Liver (tissue), 9 donors: ENCODE measurements around the gene POLR2C. TPM values are rescaled to one million over a fixed set of nuclear protein-coding genes. Genes with fewer than 3 reads are reported as not detected.

Experiments
- DNase-seq: peaks from one replicate; pipeline ENCODE4 v3.0.0-alpha.2; 2017; ENCODE audit warnings: low spot score
- H3K27ac ChIP-seq, 2 donors: one replicate each; pipeline ENCODE4 v1.7.0; 2013; ENCODE audit warnings: inconsistent platforms in 2 of 2, low read length in 2 of 2, control low read depth in 1 of 2, low read depth in 1 of 2, mild to moderate bottlenecking in 1 of 2
- H3K27me3 ChIP-seq, 4 donors: one replicate each; pipeline versions ENCODE4 v1.6.1 to v1.7.0; 2013; ENCODE audit warnings: low read length in 3 of 4, inconsistent platforms in 1 of 4, mild to moderate bottlenecking in 1 of 4, moderate library complexity in 1 of 4; ENCODE audit not compliant: control insufficient read depth in 4 of 4, insufficient read depth in 4 of 4
- H3K36me3 ChIP-seq, 4 donors: one replicate each; pipeline versions ENCODE4 v1.6.1 to v1.7.0; 2013; ENCODE audit warnings: low read length in 3 of 4, mild to moderate bottlenecking in 3 of 4, low read depth in 1 of 4, moderate library complexity in 1 of 4; ENCODE audit not compliant: control insufficient read depth in 4 of 4, insufficient read depth in 3 of 4
- H3K4me1 ChIP-seq, 4 donors: one replicate each; pipeline versions ENCODE4 v1.6.1 to v1.7.0; 2013; ENCODE audit warnings: low read length in 3 of 4, mild to moderate bottlenecking in 3 of 4, moderate library complexity in 1 of 4; ENCODE audit not compliant: control insufficient read depth in 4 of 4, insufficient read depth in 4 of 4
- H3K4me3 ChIP-seq, 3 donors: one replicate each; pipeline versions ENCODE4 v1.6.1 to v1.7.0; 2013; ENCODE audit warnings: low read length in 3 of 3, control low read depth in 1 of 3, low read depth in 1 of 3, mild to moderate bottlenecking in 1 of 3
- H3K9ac ChIP-seq, 2 donors: one replicate each; pipeline ENCODE4 v1.7.0; 2013; ENCODE audit warnings: low read length in 2 of 2, mild to moderate bottlenecking in 2 of 2, moderate library complexity in 2 of 2, control low read depth in 1 of 2, low read depth in 1 of 2
- H3K9me3 ChIP-seq, 4 donors: one replicate each; pipeline versions ENCODE4 v1.6.1 to v1.7.0; 2013; ENCODE audit warnings: low read length in 3 of 4; ENCODE audit not compliant: control insufficient read depth in 4 of 4
- EGR1 ChIP-seq, 2 donors: IDR thresholded peaks; 2 replicates each; pipeline ENCODE4 v1.6.1; 2016 to 2018; ENCODE audit warnings: antibody characterized with exemption in 2 of 2, low read depth in 2 of 2
- FOXA1 ChIP-seq: IDR thresholded peaks from 2 replicates; pipeline ENCODE4 v1.6.1; 2016; ENCODE audit warnings: antibody characterized with exemption
- FOXA2 ChIP-seq: IDR thresholded peaks from 2 replicates; pipeline ENCODE4 v1.6.1; 2016; ENCODE audit warnings: antibody characterized with exemption
- GABPA ChIP-seq, 2 donors: IDR thresholded peaks in 1 of 2; conservative IDR thresholded peaks in 1 of 2; 2 replicates each; pipeline ENCODE4 v1.6.1; 2016; ENCODE audit warnings: antibody characterized with exemption in 2 of 2, mild to moderate bottlenecking in 1 of 2, moderate library complexity in 1 of 2
- HNF4G ChIP-seq: IDR thresholded peaks from 2 replicates; pipeline ENCODE4 v1.6.1; 2016; ENCODE audit warnings: antibody characterized with exemption
- JUND ChIP-seq, 2 donors: IDR thresholded peaks; 2 replicates each; pipeline ENCODE4 v1.6.1; 2016; ENCODE audit warnings: antibody characterized with exemption in 2 of 2
- NR2F2 ChIP-seq: IDR thresholded peaks from 2 replicates; pipeline ENCODE4 v1.6.1; 2016; ENCODE audit warnings: antibody characterized with exemption
- RAD21 ChIP-seq, 2 donors: IDR thresholded peaks; 2 replicates each; pipeline ENCODE4 v1.6.1; 2016; ENCODE audit warnings: antibody characterized with exemption in 2 of 2, mild to moderate bottlenecking in 2 of 2
- TAF1 ChIP-seq: conservative IDR thresholded peaks from 2 replicates; pipeline ENCODE4 v1.6.1; 2016; ENCODE audit warnings: antibody characterized with exemption, mild to moderate bottlenecking
- YY1 ChIP-seq: IDR thresholded peaks from 2 replicates; pipeline ENCODE4 v1.6.1; 2016; ENCODE audit warnings: antibody characterized with exemption, mild to moderate bottlenecking
- WGBS: extraction: QIAGEN DNeasy Blood & Tissue Kit; methylation state at CpG from one replicate; pipeline ENCODE4 v1.1.7; 2013; 5-methylcytosine and 5-hydroxymethylcytosine counted together
- polyA plus RNA-seq, 2 donors: library from polyadenylated mRNA; stranded (reverse) in 1 of 2; unstranded in 1 of 2; fragments of 200-250 nt in 1 of 2; fragments of >200 nt in 1 of 2; fragmentation: Nextera tagmentation in 1 of 2; extraction: Ambion mirVana in 1 of 2; gene quantifications; one replicate each; pipeline versions ENCODE4 v1.2.1 to v1.2.3, GENCODE V29; 2013 to 2015
- total RNA-seq, 2 donors: library from RNA; depleted of rRNA; stranded (reverse); fragments of >200 nt; gene quantifications; one replicate each; pipeline ENCODE4 v1.2.3, GENCODE V29; 2014
- TF ChIP-seq, protein P1 (sequence below): IDR thresholded peaks from 2 replicates; pipeline ENCODE4 v1.6.1; 2016; ENCODE audit warnings: antibody characterized with exemption
- TF ChIP-seq, protein P2 (sequence below): IDR thresholded peaks from 2 replicates; pipeline ENCODE4 v1.6.1; 2016; ENCODE audit warnings: antibody characterized with exemption, mild to moderate bottlenecking
- TF ChIP-seq, protein P3 (sequence below): IDR thresholded peaks from 2 replicates; pipeline ENCODE4 v1.6.1; 2016; ENCODE audit warnings: antibody characterized with exemption
- TF ChIP-seq, protein P4 (sequence below): IDR thresholded peaks from 2 replicates; pipeline ENCODE4 v1.6.1; 2016; ENCODE audit warnings: antibody characterized with exemption
- donor health status: healthy.
- donor health status: healthy.
- donor health status: healthy.
- donor health status: healthy.
- donor health status: healthy.

Gene POLR2C
- total and polyA plus RNA-seq, 4 donors = 25.4 to 68.0 (median 51.3) TPM

DNA sequence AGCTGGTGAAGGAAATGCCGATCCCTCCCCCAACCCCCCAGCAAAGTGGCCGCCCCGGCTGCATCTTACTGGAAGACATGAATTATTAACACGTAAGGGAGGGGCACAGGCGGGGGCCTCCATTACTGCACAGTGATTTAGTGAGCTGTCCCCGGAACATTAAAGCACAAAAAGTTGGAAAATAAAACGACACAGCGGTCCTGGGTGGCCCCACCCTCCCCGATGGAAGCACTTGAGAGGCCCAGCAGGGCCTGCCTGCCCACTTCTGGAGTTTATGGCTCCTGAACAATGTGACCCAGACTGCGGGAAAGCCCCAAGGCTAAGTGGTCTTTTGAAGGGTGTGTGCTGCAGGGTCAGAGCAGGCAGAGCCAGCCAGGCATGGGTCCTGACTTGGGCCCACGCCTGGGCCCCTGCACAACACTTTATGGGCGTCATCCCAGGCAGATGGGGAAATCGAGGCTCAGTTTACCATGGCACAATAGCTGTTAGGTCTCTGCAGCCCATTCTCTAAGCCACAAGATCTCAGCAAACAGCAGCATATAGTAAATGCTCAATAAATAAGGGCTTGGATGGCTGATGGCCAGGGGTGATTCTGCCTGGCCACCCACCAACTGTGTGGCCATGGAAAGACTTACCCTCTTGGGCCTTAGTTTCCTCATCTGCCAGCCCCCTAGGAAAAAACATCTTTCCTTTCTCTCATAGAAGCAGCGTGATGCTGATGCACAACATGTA, 51.1 kb downstream of the POLR2C start (continued):
- TF ChIP-seq, protein P1, sequence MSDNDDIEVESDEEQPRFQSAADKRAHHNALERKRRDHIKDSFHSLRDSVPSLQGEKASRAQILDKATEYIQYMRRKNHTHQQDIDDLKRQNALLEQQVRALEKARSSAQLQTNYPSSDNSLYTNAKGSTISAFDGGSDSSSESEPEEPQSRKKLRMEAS = no peak
- no peak for TF ChIP-seq YY1

DNA sequence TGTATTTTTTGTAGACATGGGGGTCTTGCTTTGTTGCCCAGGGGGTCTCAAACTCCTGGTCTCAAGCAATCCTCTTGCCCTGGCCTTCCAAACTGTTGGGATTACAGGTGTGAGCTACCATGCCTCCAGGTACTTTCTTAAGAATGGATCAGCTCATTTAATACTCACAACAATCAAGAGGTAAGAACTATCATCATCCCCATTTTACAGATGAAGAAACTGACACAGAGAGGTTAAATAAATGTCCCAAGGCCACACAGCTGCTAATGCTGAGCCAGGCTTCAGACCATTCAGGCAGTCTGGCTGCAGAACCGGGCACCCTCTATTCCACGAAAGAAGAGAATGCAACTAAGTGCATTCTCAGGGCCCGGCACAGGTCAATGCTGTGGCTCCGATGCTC, 51.9 kb downstream of the POLR2C start:
- TF ChIP-seq HNF4G (no peak), TAF1 (no peak), JUND (IDR thresholded peaks at IDR 0.05) (no peak), FOXA2 (no peak), FOXA1 (no peak), EGR1 (IDR thresholded peaks at IDR 0.05; ENCODE audit: low read depth in 2 of 2) (no peak), RAD21 (IDR thresholded peaks at IDR 0.05) (no peak), NR2F2 (no peak), GABPA (IDR thresholded peaks at IDR 0.05 in 1 of 2, conservative IDR thresholded peaks at IDR 0.05 in 1 of 2) (no peak)
- TF ChIP-seq, protein P2, sequence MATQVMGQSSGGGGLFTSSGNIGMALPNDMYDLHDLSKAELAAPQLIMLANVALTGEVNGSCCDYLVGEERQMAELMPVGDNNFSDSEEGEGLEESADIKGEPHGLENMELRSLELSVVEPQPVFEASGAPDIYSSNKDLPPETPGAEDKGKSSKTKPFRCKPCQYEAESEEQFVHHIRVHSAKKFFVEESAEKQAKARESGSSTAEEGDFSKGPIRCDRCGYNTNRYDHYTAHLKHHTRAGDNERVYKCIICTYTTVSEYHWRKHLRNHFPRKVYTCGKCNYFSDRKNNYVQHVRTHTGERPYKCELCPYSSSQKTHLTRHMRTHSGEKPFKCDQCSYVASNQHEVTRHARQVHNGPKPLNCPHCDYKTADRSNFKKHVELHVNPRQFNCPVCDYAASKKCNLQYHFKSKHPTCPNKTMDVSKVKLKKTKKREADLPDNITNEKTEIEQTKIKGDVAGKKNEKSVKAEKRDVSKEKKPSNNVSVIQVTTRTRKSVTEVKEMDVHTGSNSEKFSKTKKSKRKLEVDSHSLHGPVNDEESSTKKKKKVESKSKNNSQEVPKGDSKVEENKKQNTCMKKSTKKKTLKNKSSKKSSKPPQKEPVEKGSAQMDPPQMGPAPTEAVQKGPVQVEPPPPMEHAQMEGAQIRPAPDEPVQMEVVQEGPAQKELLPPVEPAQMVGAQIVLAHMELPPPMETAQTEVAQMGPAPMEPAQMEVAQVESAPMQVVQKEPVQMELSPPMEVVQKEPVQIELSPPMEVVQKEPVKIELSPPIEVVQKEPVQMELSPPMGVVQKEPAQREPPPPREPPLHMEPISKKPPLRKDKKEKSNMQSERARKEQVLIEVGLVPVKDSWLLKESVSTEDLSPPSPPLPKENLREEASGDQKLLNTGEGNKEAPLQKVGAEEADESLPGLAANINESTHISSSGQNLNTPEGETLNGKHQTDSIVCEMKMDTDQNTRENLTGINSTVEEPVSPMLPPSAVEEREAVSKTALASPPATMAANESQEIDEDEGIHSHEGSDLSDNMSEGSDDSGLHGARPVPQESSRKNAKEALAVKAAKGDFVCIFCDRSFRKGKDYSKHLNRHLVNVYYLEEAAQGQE = no peak
- TF ChIP-seq, protein P1 = no peak
- TF ChIP-seq, protein P3, sequence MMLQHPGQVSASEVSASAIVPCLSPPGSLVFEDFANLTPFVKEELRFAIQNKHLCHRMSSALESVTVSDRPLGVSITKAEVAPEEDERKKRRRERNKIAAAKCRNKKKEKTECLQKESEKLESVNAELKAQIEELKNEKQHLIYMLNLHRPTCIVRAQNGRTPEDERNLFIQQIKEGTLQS = no peak
- TF ChIP-seq, protein P4, sequence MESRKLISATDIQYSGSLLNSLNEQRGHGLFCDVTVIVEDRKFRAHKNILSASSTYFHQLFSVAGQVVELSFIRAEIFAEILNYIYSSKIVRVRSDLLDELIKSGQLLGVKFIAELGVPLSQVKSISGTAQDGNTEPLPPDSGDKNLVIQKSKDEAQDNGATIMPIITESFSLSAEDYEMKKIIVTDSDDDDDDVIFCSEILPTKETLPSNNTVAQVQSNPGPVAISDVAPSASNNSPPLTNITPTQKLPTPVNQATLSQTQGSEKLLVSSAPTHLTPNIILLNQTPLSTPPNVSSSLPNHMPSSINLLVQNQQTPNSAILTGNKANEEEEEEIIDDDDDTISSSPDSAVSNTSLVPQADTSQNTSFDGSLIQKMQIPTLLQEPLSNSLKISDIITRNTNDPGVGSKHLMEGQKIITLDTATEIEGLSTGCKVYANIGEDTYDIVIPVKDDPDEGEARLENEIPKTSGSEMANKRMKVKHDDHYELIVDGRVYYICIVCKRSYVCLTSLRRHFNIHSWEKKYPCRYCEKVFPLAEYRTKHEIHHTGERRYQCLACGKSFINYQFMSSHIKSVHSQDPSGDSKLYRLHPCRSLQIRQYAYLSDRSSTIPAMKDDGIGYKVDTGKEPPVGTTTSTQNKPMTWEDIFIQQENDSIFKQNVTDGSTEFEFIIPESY = no peak
- H3K9ac ChIP-seq = no peak overlapping the region
- no peak for DNase-seq
- peaks cover 0 to 2% (median 0%) of the 10 kb centered on the region in 4 donors for H3K36me3 ChIP-seq
- H3K27me3 ChIP-seq = no peaks in the 10 kb centered on the region
- H3K4me1 ChIP-seq = no peaks in the 10 kb centered on the region
- 85% methylated on average over 4 of the region's 4 CpGs for WGBS
- H3K9me3 ChIP-seq = no peaks in the 10 kb centered on the region
- H3K4me3 ChIP-seq = no peak overlapping the region
- H3K27ac ChIP-seq = no peak overlapping the region
